Neural cell (in vitro differentiated cells): ENCODE measurements around the gene PCDHGB6. TPM values are rescaled to one million over a fixed set of nuclear protein-coding genes. Genes with fewer than 3 reads are reported as not detected.
"Not testable (repeated sequence)": the region's sequence is repeated elsewhere in the genome, so short reads cannot be mapped to it uniquely, and the experiment has no call there.

ENCODE experiments used
- H2AFZ ChIP-seq: fragments of 200-600, 300-800 bp; sonication (generic), shearing (Covaris generic); 2 replicates; pipeline ENCODE4 v1.6.0; 2014; ENCODE audit warnings: low read depth, mild to moderate bottlenecking, antibody characterized with exemption, low read length, moderate library complexity
- H3F3A ChIP-seq: fragments of 200-600 bp; shearing (Covaris generic); 2 replicates; pipeline ENCODE4 v1.6.1; 2016; ENCODE audit warnings: mild to moderate bottlenecking, moderate library complexity, mixed read lengths, antibody characterized with exemption, low read length; ENCODE audit not compliant: insufficient read depth, poor library complexity, severe bottlenecking
- H3K27ac ChIP-seq: fragments of 200-600, 300-800 bp; sonication (generic), shearing (Covaris generic); 2 replicates; pipeline ENCODE4 v1.5.1; 2014; ENCODE audit warnings: mild to moderate bottlenecking, low read length, moderate library complexity
- H3K27me3 ChIP-seq: fragments of 300-800, 200-600 bp; sonication (generic), shearing (Covaris generic); 2 replicates; pipeline ENCODE4 v1.6.0; 2014; ENCODE audit warnings: mild to moderate bottlenecking, low read depth, low read length, moderate library complexity; ENCODE audit not compliant: insufficient read depth
- H3K36me3 ChIP-seq: fragments of 300-800, 200-600 bp; sonication (generic), shearing (Covaris generic); 2 replicates; pipeline ENCODE4 v1.5.1; 2014; ENCODE audit warnings: mild to moderate bottlenecking, antibody characterized with exemption, low read length, moderate library complexity; ENCODE audit not compliant: insufficient read depth
- H3K4me2 ChIP-seq: fragments of 300-800, 200-600 bp; sonication (generic), shearing (Covaris generic); 2 replicates; pipeline ENCODE4 v1.6.0; 2014; ENCODE audit warnings: mild to moderate bottlenecking, low read length
- H3K4me3 ChIP-seq: fragments of 300-800, 200-600 bp; sonication (generic), shearing (Covaris generic); 2 replicates; pipeline ENCODE4 v1.5.1; 2014; ENCODE audit warnings: mild to moderate bottlenecking, low read length, moderate library complexity
- H3K79me2 ChIP-seq: fragments of 200-600 bp; shearing (Covaris generic); replicated peaks from 2 replicates; pipeline ENCODE4 v1.6.0; 2014; ENCODE audit warnings: mild to moderate bottlenecking, low read length, moderate library complexity; ENCODE audit not compliant: insufficient read depth
- H3K9ac ChIP-seq: fragments of 300-800, 200-600 bp; sonication (generic), shearing (Covaris generic); 2 replicates; pipeline ENCODE4 v1.6.1; 2016; ENCODE audit warnings: mild to moderate bottlenecking, low read length, mixed read lengths
- H3K9me2 ChIP-seq: fragments of 200-600 bp; shearing (Covaris generic); 2 replicates; pipeline ENCODE4 v1.6.1; 2016; ENCODE audit warnings: mild to moderate bottlenecking, low read length, mixed read lengths; ENCODE audit not compliant: insufficient read depth
- H3K9me3 ChIP-seq: fragments of 200-600, 300-800 bp; sonication (generic), shearing (Covaris generic); 2 replicates; pipeline ENCODE4 v1.6.1; 2016; ENCODE audit warnings: mild to moderate bottlenecking, mixed run types, low read length, moderate library complexity, mixed read lengths
- H4K20me1 ChIP-seq: fragments of 200-600 bp; shearing (Covaris generic); 2 replicates; pipeline ENCODE4 v1.6.1; 2016; ENCODE audit warnings: mild to moderate bottlenecking, mixed run types; ENCODE audit not compliant: insufficient read depth
- CTCF ChIP-seq: fragments of 450-650 bp; IDR thresholded peaks from 2 replicates; pipeline ENCODE4 v1.5.1; 2014; ENCODE audit warnings: antibody characterized with exemption, mild to moderate bottlenecking, moderate library complexity; ENCODE audit not compliant: poor library complexity, severe bottlenecking
- EP300 ChIP-seq: fragments of 450-650 bp; conservative IDR thresholded peaks from 2 replicates; pipeline ENCODE4 v1.6.1; 2014; ENCODE audit warnings: antibody characterized with exemption, mild to moderate bottlenecking, moderate library complexity; ENCODE audit not compliant: poor library complexity, severe bottlenecking
- EZH2 ChIP-seq: fragments of 200-600, 300-800 bp; shearing (Covaris generic), sonication (generic); IDR thresholded peaks from 2 replicates; pipeline ENCODE4 v1.6.1; 2014; ENCODE audit warnings: antibody characterized with exemption, low read length, borderline replicate concordance, mild to moderate bottlenecking; ENCODE audit not compliant: insufficient read depth, poor library complexity, severe bottlenecking
- MXI1 ChIP-seq: fragments of 450-650 bp; conservative IDR thresholded peaks from 2 replicates; pipeline ENCODE4 v1.6.1; 2014; ENCODE audit warnings: antibody characterized with exemption, mild to moderate bottlenecking; ENCODE audit not compliant: poor library complexity, severe bottlenecking
- POLR2AphosphoS5 ChIP-seq: IDR thresholded peaks from 2 replicates; pipeline ENCODE4 v1.6.1; 2012
- RAD21 ChIP-seq: fragments of 450-650 bp; conservative IDR thresholded peaks from 2 replicates; pipeline ENCODE4 v1.6.1; 2014; ENCODE audit warnings: antibody characterized with exemption, mild to moderate bottlenecking, moderate library complexity
- SMC3 ChIP-seq: fragments of 450-650 bp; conservative IDR thresholded peaks from 2 replicates; pipeline ENCODE4 v1.6.1; 2014; ENCODE audit warnings: antibody characterized with exemption, mild to moderate bottlenecking, moderate library complexity; ENCODE audit not compliant: poor library complexity
- polyA plus RNA-seq: library from polyadenylated mRNA; depleted of rRNA; stranded (reverse); fragments of >200 nt; gene quantifications from 2 replicates; pipeline ENCODE4 v1.2.3, GENCODE V29; 2014

The PCDHGB6 gene
- polyA plus RNA-seq, 1 donor from 2014 or later = 29.2 TPM

- not testable (repeated sequence) for H3K27ac ChIP-seq, H3K27me3 ChIP-seq, H4K20me1 ChIP-seq, H3K9ac ChIP-seq, H3K4me2 ChIP-seq, H3K9me2 ChIP-seq, H3F3A ChIP-seq, H2AFZ ChIP-seq
- H3K4me3 ChIP-seq = peak overlapping the region; percentile 66
- peaks cover 81% of the 10 kb centered on the region for H3K9me3 ChIP-seq
- H3K36me3 ChIP-seq = peaks cover 86% of the 10 kb centered on the region
- peaks cover 70% of the 10 kb centered on the region for H3K79me2 ChIP-seq
Observed at GRCh38 chr5:141414548-141415274, 6.9 kb downstream of the PCDHGB6 start.

- H3F3A ChIP-seq, H4K20me1 ChIP-seq, H3K9ac ChIP-seq, H3K27ac ChIP-seq, H2AFZ ChIP-seq, H3K27me3 ChIP-seq, H3K9me2 ChIP-seq, H3K4me2 ChIP-seq, H3K4me3 ChIP-seq: not testable (repeated sequence)
- H3K36me3 ChIP-seq = peaks cover 86% of the 10 kb centered on the region
- peaks cover 72% of the 10 kb centered on the region for H3K79me2 ChIP-seq
- H3K9me3 ChIP-seq = peaks cover 80% of the 10 kb centered on the region
Observed at GRCh38 chr5:141415275-141415618, 7.4 kb downstream of the PCDHGB6 start.

- H4K20me1 ChIP-seq, H3K9me2 ChIP-seq, H3F3A ChIP-seq, H2AFZ ChIP-seq, H3K4me2 ChIP-seq, H3K27me3 ChIP-seq: not testable (repeated sequence)
- peak within 1 kb of the TSS; percentile 26 for H3K9ac ChIP-seq
- H3K9me3 ChIP-seq = peaks cover 88% of the 10 kb centered on the region
- H3K27ac ChIP-seq = peak within 1 kb of the TSS; percentile 31
- peak; percentile 13 for TF ChIP-seq POLR2AphosphoS5
- peak; percentile 50 for TF ChIP-seq SMC3
- TF ChIP-seq CTCF = peak; percentile 55
- TF ChIP-seq RAD21 = peak; percentile 63
- H3K79me2 ChIP-seq = peaks cover 66% of the 10 kb centered on the region
- peak within 1 kb of the TSS; percentile 57 for H3K4me3 ChIP-seq
- peaks cover 89% of the 10 kb centered on the region for H3K36me3 ChIP-seq
Observed at GRCh38 chr5:141417494-141418172, 9.8 kb downstream of the PCDHGB6 start, which contains the start of gene PCDHGB7. Gene PCDHGB7, plus strand, starts transcription at chr5:141417677. Its CDS starts 183 bp downstream, at chr5:141417860.

GRCh38 chr5:141419074-141419880 lies 11.5 kb downstream of the PCDHGB6 start:
- Histone ChIP-seq H3K4me3 (peak overlapping the region; percentile 57), H3K27ac (no peak overlapping the region), H3K36me3 (peaks cover 87% of the 10 kb centered on the region), H3K9me2 (no peaks in the 10 kb centered on the region), H3K9ac (no peak overlapping the region), H2AFZ (no peak overlapping the region), H3K4me2 (no peak overlapping the region), H4K20me1 (no peaks in the 10 kb centered on the region), H3K27me3 (no peaks in the 10 kb centered on the region), H3F3A (peaks cover 5% of the 10 kb centered on the region), H3K79me2 (peaks cover 56% of the 10 kb centered on the region), H3K9me3 (peaks cover 85% of the 10 kb centered on the region)
- peak; percentile 9 for TF ChIP-seq POLR2AphosphoS5
- no peak for TF ChIP-seq SMC3
- TF ChIP-seq RAD21 = no peak
- TF ChIP-seq MXI1 = no peak
- TF ChIP-seq EZH2 = no peak
- no peak for TF ChIP-seq EP300
